ENCODE data around the gene CRTC3. TPM values are rescaled to one million over a fixed set of nuclear protein-coding genes. Genes with fewer than 3 reads are reported as not detected.
A peak's percentile ranks its signal among the peaks of the same experiment; 100 is the strongest.

Gene CRTC3
- total and polyA plus RNA-seq, 2 of the 4 experiments (the other 2 are of a cell fraction): 4.7 to 14.8 TPM

DNA sequence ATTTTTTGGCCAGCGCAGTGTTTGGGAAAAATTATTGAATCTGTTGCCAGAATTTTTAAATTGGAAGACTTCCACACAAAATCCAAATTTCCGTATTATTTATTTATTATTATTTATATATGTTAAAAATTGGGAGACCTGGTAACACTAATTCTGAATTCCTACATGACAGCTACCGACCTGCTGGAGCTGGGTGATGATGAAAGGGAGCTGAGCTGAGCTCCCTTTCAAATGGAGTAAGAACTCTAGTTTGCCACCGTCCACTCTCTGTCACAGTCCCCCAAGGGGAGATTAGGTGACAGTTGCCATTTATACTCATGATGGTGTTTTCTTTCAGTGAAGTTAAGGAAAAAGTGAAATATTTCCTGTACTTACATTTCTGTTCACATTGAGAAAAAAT is 1.4 kb downstream of the CRTC3 start:
- H2AK9ac ChIP-seq (replicated peaks; ENCODE audit: low read depth, low read length, poor library complexity): no peak overlapping the region
- H3K36me3 ChIP-seq (ENCODE audit: control insufficient read depth, insufficient read depth, low read length): no peaks in the 10 kb centered on the region
- dilution Hi-C loops (cut with HindIII; ENCODE audit: low sequenced_read_pairs, unreplicated experiment) (no loop called here), in situ Hi-C loops (cut with MboI; ENCODE audit: low sequenced_read_pairs) (no loop called here), intact Hi-C loops (cut with micrococcal nuclease) (loop anchor here (2.0 kb wide), 1 partner anchor 16 kb away; no protein-coding TSS in a partner anchor)
- peaks cover 4 to 57% of the 10 kb centered on the region in 2 experiments for H3K79me1 ChIP-seq (ENCODE audit: low read depth in 1 of 2, low read length in 2 of 2)
- no peak overlapping the region for H2BK15ac ChIP-seq (ENCODE audit: low read depth, low read length)
- ChIA-PET POLR2A (ENCODE audit: unreplicated experiment) (no interaction called here), CTCF (interaction anchor here (0.6 to 1.3 kb wide), 2 partner anchors 11 to 26 kb away, joined by 3 to 5 read pairs; no protein-coding TSS in a partner anchor)
- H3K4me1 ChIP-seq (ENCODE audit: control insufficient read depth, insufficient read depth, low read length): peaks cover 17% of the 10 kb centered on the region
- no TSS peak for BruUV-seq (replicated peaks)
- no peak overlapping the region for H4K5ac ChIP-seq (ENCODE audit: low read depth, low read length)
- no peak overlapping the region for H2AK5ac ChIP-seq (ENCODE audit: low read depth, low read length)
- ATAC-seq (ENCODE audit: low read depth) (no peak), DNase-seq (no peak)
- peak overlapping the region; percentile 74 for H3K23ac ChIP-seq (ENCODE audit: low read depth, low read length)
- H3K4me2 ChIP-seq (ENCODE audit: low read depth, low read length): peak overlapping the region; percentile 90
- peak overlapping the region; percentile 64; the same call in 1 of the 2 replicates for H3K14ac ChIP-seq (replicated peaks; ENCODE audit: low read depth, low read length)
- no peak overlapping the region for H4K91ac ChIP-seq (ENCODE audit: insufficient read depth, low read depth, low read length)
- H3K4ac ChIP-seq (ENCODE audit: low read depth, low read length): no peak overlapping the region
- H2BK120ac ChIP-seq (ENCODE audit: low read depth, low read length): no peak overlapping the region
- no peak overlapping the region for H2BK20ac ChIP-seq (ENCODE audit: low read depth, low read length)
- H3K27ac ChIP-seq (ENCODE audit: insufficient read depth, low read length): peak overlapping the region; percentile 94
- H3K27me3 ChIP-seq (ENCODE audit: control insufficient read depth, insufficient read depth, low read length): no peaks in the 10 kb centered on the region
- H4K8ac ChIP-seq (ENCODE audit: low read depth in 2 of 2, low read length in 2 of 2): no peak overlapping the region
- H3K56ac ChIP-seq (ENCODE audit: extremely low read depth, insufficient read depth, low read length): peak overlapping the region; percentile 38; the same call in 1 of the 2 replicates
- no peak for TF ChIP-seq MXI1 (IDR thresholded peaks at IDR 0.05; ENCODE audit: borderline replicate concordance, low read depth, low read length)
- no peak overlapping the region for H2BK5ac ChIP-seq (ENCODE audit: low read depth, low read length, poor library complexity, severe bottlenecking)
- peak overlapping the region; percentile 92 for H3K4me3 ChIP-seq (ENCODE audit: insufficient read depth, low read depth, low read length)
- WGBS, 2 experiments (ENCODE audit: extremely low coverage in 2 of 2, insufficient read length in 1 of 2): no CpG with 5 or more reads among the region's 4 CpGs
- no peak overlapping the region for H3K18ac ChIP-seq (ENCODE audit: low read depth, low read length)
- H4K20me1 ChIP-seq (ENCODE audit: insufficient read depth, low read length): peaks cover 50% of the 10 kb centered on the region
- peaks cover 13% of the 10 kb centered on the region for H3K9me1 ChIP-seq (ENCODE audit: insufficient read depth, low read length)
- H2AFZ ChIP-seq (replicated peaks; ENCODE audit: low read length, poor library complexity): no peak overlapping the region
- no peaks in the 10 kb centered on the region for H3K9me3 ChIP-seq (ENCODE audit: control insufficient read depth, insufficient read depth, low read length)
- H3K9ac ChIP-seq (ENCODE audit: low read depth, low read length): peak overlapping the region; percentile 82
